SK-N-SH (cell line): ENCODE measurements around the gene ARHGAP29. TPM values are rescaled to one million over a fixed set of nuclear protein-coding genes. Genes with fewer than 3 reads are reported as not detected.

Experiments used
- FOSL2 ChIP-seq: IDR thresholded peaks from 2 replicates; pipeline ENCODE4 v1.4.0; 2012; ENCODE audit warnings: low read depth, mild to moderate bottlenecking, moderate library complexity, borderline replicate concordance
- FOXJ3 ChIP-seq: sonication (generic); formaldehyde crosslinking; IDR thresholded peaks from 2 replicates; pipeline ENCODE4 v1.5.1; 2020; ENCODE audit warnings: mild to moderate bottlenecking, missing genetic modification reagents
- GABPA ChIP-seq: IDR thresholded peaks from 2 replicates; pipeline ENCODE4 v1.4.0; 2012; ENCODE audit warnings: low read depth, mild to moderate bottlenecking
- IRF3 ChIP-seq: fragments of 150-350 bp; IDR thresholded peaks from 2 replicates; pipeline ENCODE4 v1.6.1; 2016; ENCODE audit warnings: mild to moderate bottlenecking, low read depth, low read length
- JUND ChIP-seq: IDR thresholded peaks from 2 replicates; pipeline ENCODE4 v1.4.0; 2012
- MEF2A ChIP-seq: IDR thresholded peaks from 2 replicates; pipeline ENCODE4 v1.4.0; 2012; ENCODE audit warnings: low read depth, borderline replicate concordance
- MXI1 ChIP-seq: IDR thresholded peaks from 2 replicates; pipeline ENCODE4 v1.6.1; 2012; ENCODE audit warnings: mild to moderate bottlenecking, low read depth, low read length, improper control_type of control experiment
- NRF1 ChIP-seq: IDR thresholded peaks from 2 replicates; pipeline ENCODE4 v1.6.1; 2012; ENCODE audit warnings: low read depth, mild to moderate bottlenecking, low read length
- PBX3 ChIP-seq: IDR thresholded peaks from 2 replicates; pipeline ENCODE4; 2012
- RAD21 ChIP-seq: IDR thresholded peaks from 2 replicates; pipeline ENCODE4 v1.6.1; 2012; ENCODE audit warnings: mild to moderate bottlenecking, low read length
- REST ChIP-seq: IDR thresholded peaks from 2 replicates; pipeline ENCODE4 v1.6.1; 2012; ENCODE audit warnings: mild to moderate bottlenecking, low read depth, low read length, moderate library complexity
- RFX5 ChIP-seq: IDR thresholded peaks from 2 replicates; pipeline ENCODE4 v1.6.1; 2012; ENCODE audit warnings: mild to moderate bottlenecking, improper control_type of control experiment, low read length
- SMC3 ChIP-seq: IDR thresholded peaks from 2 replicates; pipeline ENCODE4 v1.6.1; 2012; ENCODE audit warnings: low read depth, low read length, improper control_type of control experiment
- TAF1 ChIP-seq: IDR thresholded peaks from 2 replicates; pipeline ENCODE4 v1.6.1; 2012; ENCODE audit warnings: low read depth, mild to moderate bottlenecking, low read length, moderate library complexity, borderline replicate concordance
- TCF12 ChIP-seq: IDR thresholded peaks from 2 replicates; pipeline ENCODE4 v1.4.0; 2012
- USF1 ChIP-seq: IDR thresholded peaks from 2 replicates; pipeline ENCODE4 v1.4.0; 2012; ENCODE audit warnings: low read depth, borderline replicate concordance
- YY1 ChIP-seq: IDR thresholded peaks from 2 replicates; pipeline ENCODE4 v1.4.0; 2012; ENCODE audit warnings: low read depth, mild to moderate bottlenecking
- ZBTB33 ChIP-seq: IDR thresholded peaks from 2 replicates; pipeline ENCODE4 v1.4.0; 2012; ENCODE audit warnings: low read depth, borderline replicate concordance
- polyA plus RNA-seq, 3 experiments: library from polyadenylated mRNA; depleted of rRNA; stranded (reverse); fragments of >200 nt; gene quantifications; 2 replicates each; pipeline ENCODE4 v1.2.3, GENCODE V29; 2012

Gene ARHGAP29
- polyA plus RNA-seq, 1 of the 3 experiments (the other 2 are of a cell fraction) = 20.1 TPM

- TF ChIP-seq JUND (peak; percentile 87), NRF1 (no peak), TAF1 (no peak), FOXJ3 (CRISPR knock-in tag) (no peak), IRF3 (no peak), USF1 (no peak), YY1 (no peak), GABPA (no peak), SMC3 (no peak), RFX5 (no peak), REST (0 out of 2 replicates have a peak, but pooled peaks have one; percentile 20), FOSL2 (peak; percentile 90), MXI1 (no peak), TCF12 (peak; percentile 92), ZBTB33 (peak; percentile 31; the same call in 1 of the 2 replicates), MEF2A (peak; percentile 58; the same call in 1 of the 2 replicates), PBX3 (peak; percentile 57; the same call in 1 of the 2 replicates), RAD21 (no peak)
These were observed 33.4 kb upstream of the ARHGAP29 start (continued) for GRCh38 chr1:94270801-94271203.
